GM12878 (cell line): ENCODE data around the gene CREB3. TPM values are rescaled to one million over a fixed set of nuclear protein-coding genes. Genes with fewer than 3 reads are reported as not detected.
A peak's percentile ranks its signal among the peaks of the same experiment; 100 is the strongest.

Experiments used
- ATF3 ChIP-seq: IDR thresholded peaks from 2 replicates; pipeline ENCODE4 v1.6.1; 2011; ENCODE audit warnings: low read depth, mild to moderate bottlenecking, low read length, moderate library complexity, borderline replicate concordance; ENCODE audit errors: extremely low read depth
- CBX3 ChIP-seq: fragments of 200-600 bp; sonication (generic); IDR thresholded peaks from 2 replicates; pipeline ENCODE4 v1.6.1; 2016; ENCODE audit warnings: low read depth, borderline replicate concordance
- CBX5 ChIP-seq: sonication (generic); IDR thresholded peaks from 2 replicates; pipeline ENCODE4 v1.6.1; 2016; ENCODE audit warnings: low read depth, moderate library complexity, mild to moderate bottlenecking, inconsistent platforms
- CHD1 ChIP-seq: IDR thresholded peaks from 2 replicates; pipeline ENCODE4 v1.6.1; 2012; ENCODE audit warnings: low read depth, low read length, improper control_type of control experiment
- E2F4 ChIP-seq: IDR thresholded peaks from 2 replicates; pipeline ENCODE4 v1.6.1; 2012; ENCODE audit warnings: low read depth, low read length, improper control_type of control experiment
- GABPA ChIP-seq: IDR thresholded peaks from 2 replicates; pipeline ENCODE4 v1.6.1; 2014; ENCODE audit warnings: antibody characterized with exemption, low read depth, mild to moderate bottlenecking, inconsistent platforms
- JUNB ChIP-seq: IDR thresholded peaks from 2 replicates; pipeline ENCODE4 v1.6.1; 2016; ENCODE audit warnings: antibody characterized with exemption, mild to moderate bottlenecking
- NBN ChIP-seq: fragments of 450-650 bp; IDR thresholded peaks from 2 replicates; pipeline ENCODE4 v1.6.1; 2016
- PRDM15 ChIP-seq: fragments of 450-650 bp; formaldehyde crosslinking; IDR thresholded peaks from 2 replicates; pipeline ENCODE4 v1.4.0; 2020; ENCODE audit warnings: mild to moderate bottlenecking, moderate library complexity
- RELA ChIP-seq: fragments of 450-650 bp; IDR thresholded peaks from 2 replicates; pipeline ENCODE4 v1.8.0; 2014; ENCODE audit warnings: borderline replicate concordance; ENCODE audit not compliant: partially characterized antibody
- SIN3A ChIP-seq: IDR thresholded peaks from 2 replicates; pipeline ENCODE4 v1.6.1; 2012; ENCODE audit warnings: low read depth, low read length, improper control_type of control experiment
- SMAD5 ChIP-seq: IDR thresholded peaks from 2 replicates; pipeline ENCODE4 v1.6.1; 2016; ENCODE audit warnings: antibody characterized with exemption, low read depth
- SP1 ChIP-seq: IDR thresholded peaks from one replicate; pipeline ENCODE4 v1.6.1; 2011; ENCODE audit warnings: low read depth, low read length
- SPI1 ChIP-seq: IDR thresholded peaks from 2 replicates; pipeline ENCODE4 v1.6.1; 2011; ENCODE audit warnings: low read depth, mild to moderate bottlenecking, low read length, moderate library complexity, borderline replicate concordance; ENCODE audit not compliant: insufficient read depth
- SREBF1 ChIP-seq: IDR thresholded peaks from 2 replicates; pipeline ENCODE4 v1.6.1; 2012; ENCODE audit warnings: mild to moderate bottlenecking, low read length
- SUPT20H ChIP-seq: IDR thresholded peaks from 2 replicates; pipeline ENCODE4 v1.6.1; 2011; ENCODE audit warnings: low read depth, mild to moderate bottlenecking, low read length, moderate library complexity, borderline replicate concordance; ENCODE audit not compliant: control insufficient read depth
- SUZ12 ChIP-seq: fragments of 200-600 bp; sonication (generic); IDR thresholded peaks from one replicate; pipeline ENCODE4 v1.6.1; 2018; ENCODE audit warnings: antibody characterized with exemption, mild to moderate bottlenecking; ENCODE audit not compliant: unreplicated experiment
- TAF1 ChIP-seq: IDR thresholded peaks from 2 replicates; pipeline ENCODE4 v1.6.1; 2011; ENCODE audit warnings: mild to moderate bottlenecking, low read depth, low read length, borderline replicate concordance
- TCF3 ChIP-seq: IDR thresholded peaks from 2 replicates; pipeline ENCODE4 v1.6.1; 2012; ENCODE audit warnings: low read depth, mild to moderate bottlenecking, low read length, borderline replicate concordance; ENCODE audit not compliant: insufficient read depth
- ZBED1 ChIP-seq: IDR thresholded peaks from 2 replicates; pipeline ENCODE4 v1.6.1; 2016; ENCODE audit warnings: borderline replicate concordance
- ZBTB33 ChIP-seq: fragments of 450-650 bp; IDR thresholded peaks from 2 replicates; pipeline ENCODE4 v1.6.1; 2017; ENCODE audit warnings: mild to moderate bottlenecking
- ZNF622 ChIP-seq: fragments of 450-650 bp; IDR thresholded peaks from 2 replicates; pipeline ENCODE4 v1.6.1; 2017; ENCODE audit warnings: mild to moderate bottlenecking, inconsistent platforms
- polyA plus RNA-seq, 11 experiments: library from polyadenylated mRNA; depleted of rRNA in 4 of 11; unstranded in 6 of 11; stranded (reverse) in 5 of 11; fragments of >200 nt; fragmentation: Nextera tagmentation in 4 of 11; fragmentation: Illumina TruSeq in 1 of 11; extraction: Ambion mirVana in 4 of 11; extraction: Trizol in 1 of 11; gene quantifications; 1 replicate in 1 of 11; 2 replicates in 10 of 11; pipeline versions ENCODE4 v1.2.1 to v1.2.3, GENCODE V29; 2011 to 2016; ENCODE audit warnings: inconsistent platforms in 2 of 11, missing spikeins in 2 of 11, low read depth in 1 of 11
- total RNA-seq, 4 experiments: library from RNA; depleted of rRNA in 3 of 4; stranded (reverse); fragments of >200 nt in 3 of 4; fragmentation: Illumina TruSeq in 1 of 4; extraction: Trizol in 1 of 4; gene quantifications; 2 replicates each; pipeline versions ENCODE4 v1.2.1 to v1.2.3, GENCODE V29; 2013 to 2021

The CREB3 gene
- total and polyA plus RNA-seq, 10 of the 15 experiments (the other 5 are each of a cell fraction or from before 2014, with no cell fraction given): 9.8 to 38.9 (median 19.8) TPM

- TF ChIP-seq PRDM15 (CRISPR knock-in tag): no peak
- no peak for TF ChIP-seq SUZ12
- no peak for TF ChIP-seq NBN
- TF ChIP-seq TCF3: no peak
- TF ChIP-seq CBX3: no peak
- no peak for TF ChIP-seq SUPT20H
- TF ChIP-seq SP1: no peak
- no peak for TF ChIP-seq SREBF1
- TF ChIP-seq SMAD5: no peak; the same call in 1 of the 2 replicates
- no peak for TF ChIP-seq E2F4
- TF ChIP-seq SIN3A: peak; percentile 27; the same call in 1 of the 2 replicates
- TF ChIP-seq ZBTB33: no peak
- no peak for TF ChIP-seq ATF3
- no peak for TF ChIP-seq TAF1
- no peak for TF ChIP-seq JUNB
- TF ChIP-seq ZBED1: no peak
- TF ChIP-seq ZNF622: no peak
- TF ChIP-seq CBX5: no peak
- no peak for TF ChIP-seq RELA
- peak; percentile 73 for TF ChIP-seq SPI1
- no peak for TF ChIP-seq GABPA
- no peak for TF ChIP-seq CHD1
Measured at GRCh38 chr9:35732800-35733541, 505 bp downstream of the CREB3 start (continued).
